Small intestine (tissue), 7 donors: ENCODE measurements around the gene GRIA4. TPM values are rescaled to one million over a fixed set of nuclear protein-coding genes. Genes with fewer than 3 reads are reported as not detected.

Experiments used
- DNase-seq, 2 donors: peaks; one replicate each; pipeline versions ENCODE4 v3.0.0 to v3.0.0-alpha.2; 2013
- FAIRE-seq: peaks from 2 replicates; lab custom pipeline; 2012; peaks lifted over from hg19 to GRCh38; lab: Jason Lieb, UNC
- H3K27ac ChIP-seq, 3 donors: one replicate each; pipeline ENCODE4 v1.5.1; 2013; ENCODE audit warnings: low read length in 2 of 3, mild to moderate bottlenecking in 2 of 3, control low read depth in 1 of 3, inconsistent platforms in 1 of 3, low read depth in 1 of 3, moderate library complexity in 1 of 3
- H3K27me3 ChIP-seq, 3 donors: one replicate each; pipeline ENCODE4 v1.6.1; 2013; ENCODE audit warnings: low read length in 3 of 3, inconsistent platforms in 1 of 3; ENCODE audit not compliant: control insufficient read depth in 3 of 3, insufficient read depth in 3 of 3
- H3K36me3 ChIP-seq, 3 donors: one replicate each; pipeline ENCODE4 v1.6.1; 2013; ENCODE audit warnings: low read length in 3 of 3, inconsistent platforms in 1 of 3, low read depth in 1 of 3, mild to moderate bottlenecking in 1 of 3, moderate library complexity in 1 of 3; ENCODE audit not compliant: control insufficient read depth in 3 of 3, insufficient read depth in 2 of 3
- H3K4me1 ChIP-seq, 3 donors: one replicate each; pipeline ENCODE4 v1.6.1; 2013; ENCODE audit warnings: low read length in 2 of 3, inconsistent platforms in 1 of 3, low read depth in 1 of 3, mild to moderate bottlenecking in 1 of 3, moderate library complexity in 1 of 3; ENCODE audit not compliant: control insufficient read depth in 3 of 3, insufficient read depth in 2 of 3
- H3K4me3 ChIP-seq, 3 donors: one replicate each; pipeline ENCODE4 v1.5.1; 2013; ENCODE audit warnings: low read length in 3 of 3, control low read depth in 1 of 3, inconsistent platforms in 1 of 3, low read depth in 1 of 3, mild to moderate bottlenecking in 1 of 3, moderate library complexity in 1 of 3
- H3K9me3 ChIP-seq, 2 donors: one replicate each; pipeline ENCODE4 v1.6.1; 2013; ENCODE audit warnings: low read depth in 1 of 2, low read length in 1 of 2; ENCODE audit not compliant: control insufficient read depth in 2 of 2, insufficient read depth in 1 of 2
- WGBS, 3 donors: extraction: QIAGEN DNeasy Blood & Tissue Kit; methylation state at CpG; one replicate each; pipeline ENCODE4 v1.1.7; 2013; 5-methylcytosine and 5-hydroxymethylcytosine counted together
- polyA plus RNA-seq, 4 donors: library from polyadenylated mRNA; stranded (reverse) in 3 of 4; unstranded in 1 of 4; fragments of 200-250 nt in 3 of 4; fragments of 120-200 nt in 1 of 4; gene quantifications; one replicate each; pipeline versions ENCODE4 v1.2.1 to v1.2.3, GENCODE V29; 2013
- donor health status: healthy with polysubstance abuse.
- donor health status: control.
- donor health status: control.
- donor health status: Bipolar disorder and iron deficiency.
- donor health status: healthy.

GRIA4 gene
- polyA plus RNA-seq, 4 donors: 0.34 to 22.9 TPM; not detected in 2

GRCh38 chr11:105713696-105714095 is 103.8 kb downstream of the GRIA4 start:
- H3K36me3 ChIP-seq: no peaks in the 10 kb centered on the region
- no peaks in the 10 kb centered on the region for H3K4me1 ChIP-seq
- H3K4me3 ChIP-seq: no peak overlapping the region
- no peaks in the 10 kb centered on the region for H3K9me3 ChIP-seq
- 81 to 97% (median 92%) methylated on average over 2 of the region's 2 CpGs for WGBS, 3 donors
- H3K27ac ChIP-seq: no peak overlapping the region
- DNase-seq: no peak
- no peaks in the 10 kb centered on the region for H3K27me3 ChIP-seq
- FAIRE-seq: no peak

DNA sequence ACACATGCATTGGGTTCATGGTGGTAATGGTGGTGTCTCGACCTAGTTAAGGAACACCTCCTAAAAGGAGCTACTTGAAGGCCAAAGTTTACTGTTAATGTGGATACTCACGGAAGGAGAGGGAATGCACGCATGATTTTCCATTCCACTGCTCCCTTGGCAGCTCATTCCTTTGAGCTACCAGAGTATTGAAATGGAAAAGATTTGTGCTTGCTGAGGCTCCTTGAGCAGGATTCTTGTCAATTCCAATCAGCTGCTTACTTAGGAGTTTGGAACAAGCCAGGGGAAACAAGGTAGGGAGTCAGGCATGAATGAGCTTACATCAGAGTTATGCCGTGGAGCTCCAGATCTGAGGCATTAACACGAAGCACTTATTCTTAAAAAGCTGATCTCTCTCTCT is 108.8 kb downstream of the GRIA4 start:
- DNase-seq (no peak), FAIRE-seq (no peak)
- 85 to 86% (median 86%) methylated on average over 5 of the region's 5 CpGs for WGBS, 3 donors
- H3K36me3 ChIP-seq: no peaks in the 10 kb centered on the region
- no peaks in the 10 kb centered on the region for H3K27me3 ChIP-seq
- H3K4me1 ChIP-seq: no peaks in the 10 kb centered on the region
- H3K27ac ChIP-seq: no peak overlapping the region
- no peaks in the 10 kb centered on the region for H3K9me3 ChIP-seq
- H3K4me3 ChIP-seq: no peak overlapping the region

DNA sequence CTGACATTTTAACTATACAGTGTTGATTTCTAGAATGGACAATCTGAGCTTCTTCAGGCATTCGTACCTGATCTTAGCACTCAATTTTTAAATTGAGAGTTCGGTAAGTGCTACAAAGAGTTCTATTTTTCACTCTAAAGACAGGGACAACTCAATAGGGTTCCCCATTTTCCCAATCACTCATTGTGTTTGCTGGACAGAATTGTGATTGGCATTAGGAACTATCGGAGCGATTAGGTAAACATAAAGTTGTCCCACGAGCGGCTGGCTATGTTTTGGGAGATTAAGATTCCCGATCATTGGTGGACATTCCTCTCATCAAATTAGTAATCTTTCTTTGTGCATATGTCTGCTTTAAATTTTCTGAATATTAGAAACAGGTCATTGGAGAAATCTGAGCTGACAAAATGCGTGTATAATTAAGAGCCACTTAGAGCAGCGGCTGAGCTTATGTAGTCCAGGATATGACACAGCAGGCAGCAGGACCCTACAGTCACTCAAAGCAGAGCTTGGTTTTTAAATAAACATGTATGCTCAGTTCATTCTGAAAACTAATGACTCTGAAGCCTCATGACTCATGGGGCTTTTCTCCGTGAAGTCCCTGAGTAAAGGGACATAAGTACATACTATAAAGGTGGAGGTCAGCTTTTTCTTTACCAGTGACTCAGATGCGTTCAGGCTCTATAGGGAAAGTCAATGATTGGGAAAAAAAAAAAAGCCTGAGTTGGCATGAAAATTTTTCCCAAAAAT is 109.4 kb downstream of the GRIA4 start:
- H3K27ac ChIP-seq: no peak overlapping the region
- no peaks in the 10 kb centered on the region for H3K9me3 ChIP-seq

GRCh38 chr11:105720096-105720495 is 110.2 kb downstream of the GRIA4 start:
- Histone ChIP-seq H3K4me1 (no peaks in the 10 kb centered on the region), H3K27me3 (no peaks in the 10 kb centered on the region), H3K4me3 (no peak overlapping the region), H3K9me3 (no peaks in the 10 kb centered on the region), H3K27ac (no peak overlapping the region), H3K36me3 (no peaks in the 10 kb centered on the region)
- WGBS, 3 donors: 79 to 86% (median 83%) methylated on average over 2 of the region's 2 CpGs
- DNase-seq (no peak), FAIRE-seq (no peak)

More for the DNA sequence above, 109.4 kb downstream of the GRIA4 start:
- Histone ChIP-seq H3K4me1 (no peaks in the 10 kb centered on the region), H3K27me3 (no peaks in the 10 kb centered on the region), H3K4me3 (no peak overlapping the region), H3K36me3 (no peaks in the 10 kb centered on the region)
- DNase-seq: peak in 1 of 2 donors; percentile 54
- WGBS, 3 donors: 78 to 82% (median 79%) methylated on average over 11 of the region's 11 CpGs
- no peak for FAIRE-seq

DNA sequence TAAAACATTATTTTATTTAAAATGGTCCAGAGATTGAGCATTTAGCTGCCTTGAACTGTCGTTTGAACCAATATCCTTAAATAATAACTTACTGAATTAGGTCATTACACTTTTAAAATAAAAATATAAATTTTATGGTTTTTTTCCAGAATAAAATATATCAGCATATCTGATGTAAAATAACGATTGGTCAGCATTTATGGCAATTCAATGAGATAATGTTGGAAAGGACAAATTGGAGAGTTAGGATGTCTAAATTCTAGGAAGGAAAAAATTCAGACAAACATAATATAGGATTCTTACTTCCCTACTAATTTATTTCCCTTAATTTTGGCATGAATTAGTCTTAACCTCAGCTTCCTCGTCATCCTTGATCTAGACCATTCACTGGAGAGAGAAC is 113.4 kb downstream of the GRIA4 start:
- Histone ChIP-seq H3K27ac (no peak overlapping the region), H3K9me3 (peaks cover 0 to 5% of the 10 kb centered on the region in 2 donors), H3K4me1 (no peaks in the 10 kb centered on the region), H3K36me3 (no peaks in the 10 kb centered on the region), H3K4me3 (no peak overlapping the region), H3K27me3 (no peaks in the 10 kb centered on the region)
- DNase-seq (no peak), FAIRE-seq (no peak)
- WGBS, 3 donors: 73 to 82% (median 76%) methylated on average over 3 of the region's 3 CpGs

- H3K36me3 ChIP-seq: no peaks in the 10 kb centered on the region
- WGBS, 3 donors: 88 to 93% (median 91%) methylated on average over 3 of the region's 3 CpGs
These were observed 122.7 kb downstream of the GRIA4 start for GRCh38 chr11:105732611-105733010.

GRCh38 chr11:105734426-105734825 is 124.6 kb downstream of the GRIA4 start:
- 5 to 57% (median 25%) methylated on average over 1 of the region's 1 CpG for WGBS, 3 donors
- peak; percentile 61 to 63 for DNase-seq

More at GRCh38 chr11:105732611-105733010, 122.7 kb downstream of the GRIA4 start:
- Histone ChIP-seq H3K27ac (no peak overlapping the region), H3K9me3 (no peaks in the 10 kb centered on the region), H3K4me1 (peaks cover 0 to 3% (median 0%) of the 10 kb centered on the region in 3 donors), H3K27me3 (no peaks in the 10 kb centered on the region), H3K4me3 (no peak overlapping the region)
- DNase-seq (no peak), FAIRE-seq (no peak)

DNA sequence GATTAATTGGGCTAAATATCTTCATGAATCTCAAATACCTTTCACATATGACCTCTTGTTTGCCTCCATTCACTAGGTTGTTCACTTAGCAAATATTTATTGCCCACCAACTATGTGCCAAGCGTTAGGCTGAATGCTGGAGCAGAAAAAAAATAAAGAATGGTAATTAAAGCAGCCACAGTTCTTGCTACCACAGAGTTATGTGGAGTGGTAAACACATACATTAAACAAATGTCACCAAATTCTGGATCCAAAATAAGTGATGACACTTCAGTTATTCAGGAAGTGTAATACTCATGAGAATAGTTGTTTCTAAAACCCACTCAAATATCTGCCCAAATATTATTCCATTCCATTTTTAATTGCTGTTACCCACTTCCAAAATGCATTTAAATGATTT is 128.4 kb downstream of the GRIA4 start:
- H3K4me1 ChIP-seq: peaks cover 0 to 3% (median 0%) of the 10 kb centered on the region in 3 donors
- H3K27me3 ChIP-seq: no peaks in the 10 kb centered on the region
- H3K36me3 ChIP-seq: no peaks in the 10 kb centered on the region
- DNase-seq (no peak), FAIRE-seq (no peak)
- no peak overlapping the region for H3K4me3 ChIP-seq
- WGBS, 3 donors: 66 to 73% (median 69%) methylated on average over 1 of the region's 1 CpG
- no peak overlapping the region for H3K27ac ChIP-seq
- H3K9me3 ChIP-seq: no peaks in the 10 kb centered on the region

More at GRCh38 chr11:105734426-105734825, 124.6 kb downstream of the GRIA4 start:
- H3K4me1 ChIP-seq: peaks cover 0 to 3% (median 0%) of the 10 kb centered on the region in 3 donors
- no peak overlapping the region for H3K4me3 ChIP-seq
- H3K27ac ChIP-seq: no peak overlapping the region
- no peaks in the 10 kb centered on the region for H3K36me3 ChIP-seq
- no peaks in the 10 kb centered on the region for H3K27me3 ChIP-seq
- H3K9me3 ChIP-seq: no peaks in the 10 kb centered on the region
- no peak for FAIRE-seq
